H4 (cell line): ENCODE measurements around the gene PANX2. TPM values are rescaled to one million over a fixed set of nuclear protein-coding genes. Genes with fewer than 3 reads are reported as not detected.

Source experiments
- DNase-seq: peaks from one replicate; pipeline ENCODE4 v3.0.0-alpha.2; 2015; ENCODE audit warnings: low spot score
- total RNA-seq: library from RNA; depleted of rRNA; stranded (reverse); fragments of >200 nt; shearing (Covaris generic); gene quantifications from 2 replicates; pipeline ENCODE4 v1.2.3, GENCODE V29; 2014

The PANX2 gene
- total RNA-seq, 1 experiment from 2014 or later: 4.4 TPM

DNA sequence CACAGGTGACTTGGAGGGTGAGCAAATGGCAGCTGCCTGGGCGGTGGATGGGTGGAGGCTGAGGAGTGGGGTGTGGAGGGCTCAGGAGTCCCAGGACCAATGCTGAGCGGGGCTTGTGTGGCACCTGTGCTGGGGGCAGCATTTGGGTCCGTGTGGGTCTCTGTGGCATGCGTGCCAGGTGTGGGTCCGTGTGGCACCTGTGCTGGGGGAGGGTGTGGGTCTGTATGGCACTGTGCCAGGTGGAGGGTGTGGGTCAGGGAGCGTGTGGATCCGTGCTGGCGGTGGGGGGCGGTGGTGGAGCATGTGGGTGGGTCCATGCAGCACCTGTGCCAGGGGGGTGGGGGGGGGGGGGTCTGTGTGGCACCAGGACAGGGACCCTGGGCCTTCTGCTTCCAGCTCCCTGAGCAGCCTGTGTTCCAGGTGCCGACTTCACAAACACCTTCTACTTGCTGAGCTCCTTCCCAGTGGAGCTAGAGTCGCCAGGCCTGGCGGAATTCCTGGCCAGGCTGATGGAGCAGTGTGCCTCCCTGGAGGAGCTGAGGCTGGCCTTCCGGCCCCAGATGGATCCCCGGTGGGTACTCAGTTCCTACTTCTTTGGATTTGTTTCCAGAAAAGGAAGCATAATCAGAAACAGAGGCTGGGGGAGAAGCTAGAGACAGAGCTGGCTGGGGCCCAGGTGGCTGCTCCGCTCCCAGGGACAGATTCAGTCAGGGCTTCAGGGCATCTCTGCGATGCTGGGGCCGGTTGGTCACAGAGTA, 44.9 kb downstream of the PANX2 start:
- DNase-seq: no peak

DNA sequence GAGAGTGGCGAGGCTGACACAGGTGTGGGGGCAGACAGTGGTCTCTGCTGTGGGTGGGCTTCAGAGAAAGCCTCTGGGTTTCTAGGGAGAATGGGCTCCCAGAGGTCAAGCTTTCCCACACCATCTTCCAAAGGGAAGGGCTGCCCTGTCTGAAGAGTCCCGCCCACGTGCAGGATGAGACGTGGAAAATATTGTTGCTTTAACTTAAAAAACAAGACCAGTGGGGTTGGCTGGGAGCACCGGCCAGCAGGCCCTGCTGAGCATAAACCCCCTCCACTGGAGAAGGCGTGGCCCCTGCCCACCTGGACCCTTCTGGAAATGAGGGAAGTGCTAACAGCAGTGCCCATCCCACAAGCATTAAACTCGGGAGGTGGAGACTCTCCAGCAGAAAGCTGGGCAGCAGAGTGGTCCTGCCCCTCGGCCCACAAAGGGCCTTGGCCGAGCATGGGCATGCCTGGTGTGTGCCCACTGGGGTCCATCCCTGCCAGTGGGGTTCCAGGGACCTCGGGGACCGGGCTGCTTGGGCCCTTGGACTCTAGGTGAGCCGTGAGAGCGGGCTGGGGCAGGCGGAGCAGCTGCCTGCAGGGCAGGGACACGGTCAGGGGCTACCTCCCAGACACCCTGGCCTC, 45.6 kb downstream of the PANX2 start:
- DNase-seq: no peak

DNA sequence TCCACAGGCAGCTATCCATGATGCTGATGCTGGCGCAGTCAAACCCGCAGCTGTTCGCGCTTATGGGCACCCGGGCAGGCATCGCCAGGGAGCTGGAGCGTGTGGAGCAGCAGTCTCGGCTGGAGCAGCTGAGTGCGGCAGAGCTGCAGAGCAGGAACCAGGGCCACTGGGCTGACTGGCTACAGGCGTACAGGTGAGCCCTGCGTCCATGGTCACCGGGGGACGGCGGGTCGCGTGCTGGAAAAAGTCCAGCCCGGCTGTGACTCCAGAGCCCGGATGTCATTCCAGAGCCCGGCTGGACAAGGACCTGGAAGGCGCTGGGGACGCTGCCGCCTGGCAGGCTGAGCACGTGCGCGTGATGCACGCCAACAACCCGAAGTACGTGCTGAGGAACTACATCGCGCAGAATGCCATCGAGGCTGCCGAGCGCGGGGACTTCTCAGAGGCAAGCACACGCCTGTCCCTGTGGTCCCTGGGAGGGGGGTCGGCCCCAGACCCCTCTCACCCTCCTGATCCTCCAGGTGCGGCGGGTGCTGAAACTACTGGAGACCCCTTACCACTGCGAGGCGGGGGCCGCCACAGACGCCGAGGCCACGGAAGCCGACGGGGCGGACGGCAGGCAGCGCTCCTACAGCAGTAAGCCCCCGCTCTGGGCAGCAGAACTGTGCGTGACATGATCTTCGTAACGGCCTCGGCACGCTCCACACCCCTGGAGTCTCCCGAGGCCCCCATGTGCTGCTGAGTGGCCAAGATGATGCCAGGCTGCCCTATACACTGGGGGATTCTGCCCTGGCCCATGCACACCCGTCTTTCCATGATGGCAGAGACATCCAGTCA, 46.4 kb downstream of the PANX2 start:
- no peak for DNase-seq

DNA sequence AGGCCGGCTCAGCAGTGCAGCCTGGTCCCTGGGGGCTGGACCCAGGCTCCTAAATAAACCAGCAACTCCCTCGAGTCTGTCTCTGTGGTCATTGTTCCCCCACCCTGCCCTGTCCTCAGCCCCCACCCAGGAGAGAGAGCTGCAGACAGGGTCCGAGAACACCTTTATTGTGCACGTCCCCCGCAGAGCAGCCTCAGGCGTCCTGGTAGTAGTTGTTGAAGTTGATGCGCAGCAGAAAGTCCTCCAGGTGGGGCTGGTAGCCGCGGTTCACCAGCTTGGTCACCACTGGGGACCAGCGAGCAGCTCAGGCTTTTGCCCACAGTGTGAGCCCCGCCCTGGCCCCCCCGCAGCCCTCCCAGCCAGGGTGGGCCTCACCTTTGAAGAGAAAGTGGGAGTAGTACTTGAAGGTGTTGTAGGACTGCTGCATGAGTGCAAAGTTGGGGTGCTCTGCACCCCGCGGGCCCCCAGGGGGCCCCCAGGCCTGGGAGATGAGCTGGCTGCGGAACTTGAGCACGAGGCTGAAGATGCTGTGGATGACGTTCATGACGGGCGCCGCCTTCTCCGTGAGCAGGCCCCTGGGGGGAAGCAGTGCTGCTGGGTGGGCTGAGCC, 47.1 kb downstream of the PANX2 start:
- DNase-seq: no peak

DNA sequence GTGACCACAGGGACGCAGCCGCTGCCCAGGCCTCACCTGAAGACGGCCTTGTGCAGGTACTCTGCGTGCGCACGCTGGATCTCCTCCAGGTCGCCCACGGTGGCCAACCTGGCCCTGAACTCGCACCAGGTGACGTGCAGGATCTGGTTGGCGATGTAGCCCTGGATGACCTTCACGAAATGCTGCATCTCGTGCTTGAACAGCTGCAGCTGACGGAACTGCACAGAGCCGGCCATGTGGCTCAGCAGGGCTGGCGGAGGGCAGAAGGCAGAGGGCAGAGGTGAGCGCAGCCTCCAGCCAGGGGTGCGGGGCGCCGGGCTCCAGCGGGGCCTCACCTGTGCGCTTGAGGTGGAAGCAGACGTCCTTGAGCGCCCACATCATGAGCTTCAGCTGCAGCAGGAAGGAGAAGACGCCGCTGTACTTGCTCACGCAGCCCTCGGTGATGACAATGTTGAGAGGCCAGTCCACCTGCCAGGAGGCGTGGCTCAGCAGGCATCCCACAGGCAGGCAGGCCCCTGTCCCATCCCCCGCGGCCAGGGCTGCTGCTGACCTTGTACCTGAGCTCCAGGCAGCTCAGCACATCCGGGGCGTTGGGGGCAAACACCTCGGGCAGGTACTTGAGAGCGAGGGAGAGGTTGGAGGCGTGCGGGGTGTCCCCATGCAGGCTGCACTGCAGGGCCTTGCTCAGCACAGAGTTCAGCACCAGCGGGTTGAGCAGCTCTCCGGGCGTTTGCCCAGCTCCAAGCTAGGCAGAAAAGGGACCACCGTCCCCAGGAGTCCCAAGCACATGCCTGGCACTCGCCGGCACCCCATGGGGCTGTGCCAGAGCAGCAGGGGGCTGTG, 47.8 kb downstream of the PANX2 start:
- DNase-seq: no peak

DNA sequence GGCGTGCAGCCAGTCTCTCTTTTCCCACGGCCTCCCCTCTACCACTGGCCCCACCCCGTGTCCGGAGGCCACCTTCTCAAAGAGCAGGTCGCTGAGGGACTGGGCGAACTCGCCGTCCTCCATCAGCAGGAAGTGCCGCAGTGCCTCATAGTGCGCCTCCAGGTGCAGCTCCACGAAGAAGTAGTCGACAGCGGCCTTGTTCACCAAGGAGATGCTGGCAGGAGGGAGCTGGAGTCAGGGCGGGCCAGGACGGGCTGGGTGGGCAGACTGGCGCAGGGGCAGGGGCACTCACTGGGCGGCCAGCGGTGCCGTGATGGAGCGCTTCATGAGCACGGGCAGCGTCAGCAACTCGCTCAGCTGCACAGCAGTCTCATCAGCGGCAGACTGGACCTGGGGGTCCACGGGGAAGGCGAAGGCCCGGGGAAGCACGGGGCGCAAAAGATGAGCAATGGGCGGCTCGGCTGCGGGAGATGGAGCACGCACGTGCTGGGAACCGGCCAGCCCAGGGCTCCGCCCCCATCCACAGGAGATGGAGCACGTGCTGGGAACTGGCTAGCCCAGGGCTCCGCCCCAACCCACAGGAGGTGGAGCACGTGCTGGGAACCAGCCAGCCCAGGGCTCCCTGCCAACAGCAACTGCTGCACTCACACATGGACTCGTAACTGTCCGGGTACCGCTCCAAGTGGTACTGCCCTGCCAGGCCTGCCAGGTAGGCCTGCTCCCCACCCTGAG, 48.6 kb downstream of the PANX2 start:
- peak; percentile 47 for DNase-seq

DNA sequence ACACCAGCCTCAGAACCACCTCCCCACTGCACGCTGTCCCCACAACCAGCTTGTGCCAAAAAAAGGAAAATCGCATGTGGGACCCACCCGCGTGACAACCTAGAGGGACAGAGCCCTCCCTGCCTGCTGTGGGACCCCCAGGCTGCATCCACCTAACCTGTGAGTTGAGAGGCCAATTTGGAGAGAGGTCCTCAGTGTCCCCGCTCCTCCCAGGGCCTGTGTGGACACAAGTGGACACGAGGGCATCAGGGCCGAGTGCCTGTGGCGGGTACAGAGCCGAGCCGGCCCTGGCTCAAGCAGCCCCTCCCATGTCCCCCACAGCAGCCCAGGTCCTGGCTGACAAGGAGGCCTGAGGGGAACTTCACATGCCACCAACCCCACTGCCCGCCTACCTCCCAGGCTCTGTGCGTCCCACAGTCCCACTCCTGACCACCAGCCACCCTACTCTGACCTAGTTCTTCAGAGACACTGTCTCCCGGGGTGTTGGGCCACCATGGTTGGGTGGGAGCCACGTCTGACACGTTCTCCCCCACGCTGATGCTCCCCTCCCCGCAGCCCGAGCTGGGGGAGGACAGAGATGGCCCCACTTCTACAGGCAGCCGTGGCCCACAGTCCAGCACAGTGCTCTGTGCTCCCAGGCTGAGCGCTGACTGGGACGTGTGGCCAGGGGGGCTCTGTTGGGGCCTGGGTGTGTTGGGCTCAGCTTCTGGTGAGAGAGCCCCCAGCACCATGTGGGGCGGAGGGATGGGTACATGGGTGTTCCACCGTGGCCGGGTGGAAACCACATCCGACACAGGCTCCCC, 49.5 kb downstream of the PANX2 start:
- DNase-seq: no peak

DNA sequence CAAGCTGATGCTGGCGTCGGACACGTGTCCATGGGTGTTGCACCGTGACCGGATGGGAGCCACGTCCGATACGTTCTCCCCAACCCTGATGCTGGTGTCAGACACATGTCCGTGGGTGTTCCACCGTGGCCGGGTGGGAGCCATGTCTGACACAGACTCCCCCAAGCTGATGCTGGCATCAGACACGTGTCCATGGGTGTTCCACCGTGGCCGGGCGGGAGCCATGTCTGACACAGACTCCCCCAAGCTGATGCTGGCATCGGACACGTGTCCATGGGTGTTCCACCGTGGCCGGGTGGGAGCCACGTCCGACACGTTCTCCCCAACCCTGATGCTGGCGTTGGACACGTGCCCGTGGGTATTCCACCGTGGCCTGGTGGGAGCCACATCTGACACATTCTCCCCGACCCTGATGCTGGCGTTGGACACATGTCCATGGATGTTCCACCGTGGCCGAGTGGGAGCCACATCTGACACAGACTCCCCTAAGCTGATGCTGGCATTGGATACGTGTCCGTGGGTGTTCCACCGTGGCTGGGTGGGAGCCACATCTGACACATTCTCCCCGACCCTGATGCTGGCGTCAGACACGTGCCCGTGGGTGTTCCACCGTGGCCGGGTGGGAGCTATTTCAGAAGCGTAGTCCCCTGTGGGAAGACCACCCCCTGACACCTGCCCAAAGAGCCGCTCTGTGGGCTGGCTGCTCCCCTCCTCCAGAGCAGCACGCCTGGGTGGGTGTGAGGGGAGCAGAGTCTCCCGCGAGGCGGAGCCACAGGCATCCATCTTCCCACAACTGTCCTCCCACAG, 50.3 kb downstream of the PANX2 start:
- no peak for DNase-seq

DNA sequence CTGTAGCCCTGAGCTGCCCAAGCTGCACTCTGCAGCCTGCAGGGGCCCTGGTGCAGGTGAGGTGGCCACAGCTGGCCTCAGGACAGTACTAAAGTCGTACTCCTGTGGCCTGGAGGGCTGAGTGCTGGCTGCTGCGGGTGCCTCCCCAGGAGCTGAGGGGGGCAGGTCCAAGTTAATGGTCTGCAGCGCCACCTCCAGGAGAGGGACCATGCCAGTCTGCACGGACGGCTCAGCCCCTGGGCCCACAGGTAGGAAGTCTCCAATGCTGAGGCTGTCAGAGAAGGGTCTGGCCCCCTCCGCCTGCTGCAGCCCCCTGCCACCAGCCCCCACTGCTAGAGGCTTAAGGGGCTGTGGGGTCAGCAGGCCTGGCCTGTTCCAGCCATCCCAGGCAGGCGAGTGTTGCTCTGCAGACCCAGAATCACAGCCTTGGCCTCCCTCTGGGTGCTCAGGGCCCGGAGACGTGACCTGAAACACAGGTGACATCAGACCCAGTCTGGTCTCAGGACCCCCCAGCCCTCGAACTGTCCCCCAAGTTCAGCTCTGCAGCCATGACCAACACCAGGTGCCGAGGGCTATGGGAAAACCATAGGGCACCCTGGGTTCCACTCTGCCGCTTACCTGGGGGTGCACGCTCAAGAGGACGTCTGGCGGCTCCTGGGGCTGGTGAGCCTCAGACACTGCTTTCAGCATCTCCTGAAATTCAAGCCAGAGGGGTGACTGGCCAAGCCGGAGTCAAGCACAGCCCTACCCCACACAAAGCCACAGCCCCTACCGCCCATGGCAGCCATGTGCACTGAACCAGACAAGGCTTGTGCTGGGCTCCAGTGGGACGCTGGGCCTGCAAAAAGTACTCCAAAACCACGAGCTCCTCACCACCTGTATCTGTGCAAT, 51.1 kb downstream of the PANX2 start:
- no peak for DNase-seq

DNA sequence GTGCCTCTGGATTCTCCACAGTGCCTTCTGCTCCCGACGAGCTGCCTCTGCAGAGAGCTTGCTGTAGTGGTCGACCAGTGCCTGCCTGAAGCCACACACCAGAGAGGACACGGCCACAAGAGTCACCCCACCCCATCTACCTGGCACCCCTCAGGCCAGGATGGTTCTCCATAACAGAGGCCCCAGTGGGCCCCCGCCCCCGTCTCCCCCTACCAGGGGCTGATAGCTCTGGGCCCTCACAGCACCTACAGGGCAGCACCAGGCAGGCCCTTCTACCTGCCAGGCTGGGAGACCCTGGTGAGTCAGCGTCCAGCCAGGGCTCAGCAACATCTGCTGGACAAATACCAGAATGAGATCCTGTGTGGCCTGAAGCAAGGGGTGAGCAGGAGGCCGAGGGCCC, 52.0 kb downstream of the PANX2 start:
- no peak for DNase-seq

DNA sequence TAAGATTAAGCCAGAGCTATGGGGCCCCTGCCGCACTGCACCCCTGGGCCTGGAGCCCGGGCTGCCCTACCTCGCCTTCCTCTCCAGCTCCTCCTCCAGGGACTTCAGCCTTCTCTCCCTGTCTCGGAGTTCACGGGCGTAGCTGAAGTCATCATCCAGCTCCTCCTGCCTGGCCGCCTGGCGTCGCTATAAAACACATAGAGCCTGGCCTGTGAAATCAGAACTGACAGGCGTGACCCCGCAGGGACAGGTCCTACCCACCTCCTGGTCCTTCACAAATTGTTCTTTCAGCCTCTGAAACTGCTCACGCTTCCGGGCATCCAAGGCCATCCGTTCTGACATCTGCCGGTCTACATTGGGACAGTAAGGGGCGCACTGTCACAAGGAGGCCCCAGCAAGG, 53.5 kb downstream of the PANX2 start:
- no peak for DNase-seq

DNA sequence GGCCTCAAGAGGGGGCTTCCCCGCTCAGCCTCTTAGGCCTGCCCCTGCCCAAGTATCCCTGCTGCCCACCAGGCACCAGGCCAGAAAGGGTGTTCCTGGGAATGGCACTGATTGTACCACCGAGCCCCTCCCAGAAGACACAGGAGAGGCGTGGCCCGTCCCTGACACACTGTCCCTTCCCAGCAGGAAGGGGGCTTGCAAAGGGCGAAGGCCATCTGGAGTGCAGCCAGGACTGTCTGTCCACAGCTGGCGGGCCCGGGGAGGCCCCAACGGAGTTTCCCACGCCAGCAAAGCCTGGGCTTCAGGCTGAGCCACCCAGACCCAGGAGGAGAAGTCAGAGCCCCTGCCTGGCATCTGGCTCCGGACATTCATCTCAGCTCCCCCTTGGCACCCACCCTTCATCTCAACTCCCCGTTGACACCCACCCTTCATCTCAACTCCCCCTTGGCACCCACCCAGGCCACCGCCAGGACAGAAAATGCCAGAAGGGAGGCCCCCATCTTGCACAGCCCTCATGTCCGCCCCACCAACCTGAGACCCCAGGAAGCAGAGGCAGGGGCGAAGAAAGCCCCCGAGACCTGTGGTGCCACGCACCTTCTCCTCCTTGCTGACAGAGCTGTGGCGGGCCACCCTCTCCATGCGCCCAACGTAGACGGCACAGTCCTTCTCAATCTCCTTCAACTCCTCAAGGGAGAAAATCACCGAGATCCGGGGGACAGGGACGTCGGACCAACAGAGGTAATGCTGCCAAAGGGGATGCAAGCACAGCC, 54.9 kb downstream of the PANX2 start:
- no peak for DNase-seq

DNA sequence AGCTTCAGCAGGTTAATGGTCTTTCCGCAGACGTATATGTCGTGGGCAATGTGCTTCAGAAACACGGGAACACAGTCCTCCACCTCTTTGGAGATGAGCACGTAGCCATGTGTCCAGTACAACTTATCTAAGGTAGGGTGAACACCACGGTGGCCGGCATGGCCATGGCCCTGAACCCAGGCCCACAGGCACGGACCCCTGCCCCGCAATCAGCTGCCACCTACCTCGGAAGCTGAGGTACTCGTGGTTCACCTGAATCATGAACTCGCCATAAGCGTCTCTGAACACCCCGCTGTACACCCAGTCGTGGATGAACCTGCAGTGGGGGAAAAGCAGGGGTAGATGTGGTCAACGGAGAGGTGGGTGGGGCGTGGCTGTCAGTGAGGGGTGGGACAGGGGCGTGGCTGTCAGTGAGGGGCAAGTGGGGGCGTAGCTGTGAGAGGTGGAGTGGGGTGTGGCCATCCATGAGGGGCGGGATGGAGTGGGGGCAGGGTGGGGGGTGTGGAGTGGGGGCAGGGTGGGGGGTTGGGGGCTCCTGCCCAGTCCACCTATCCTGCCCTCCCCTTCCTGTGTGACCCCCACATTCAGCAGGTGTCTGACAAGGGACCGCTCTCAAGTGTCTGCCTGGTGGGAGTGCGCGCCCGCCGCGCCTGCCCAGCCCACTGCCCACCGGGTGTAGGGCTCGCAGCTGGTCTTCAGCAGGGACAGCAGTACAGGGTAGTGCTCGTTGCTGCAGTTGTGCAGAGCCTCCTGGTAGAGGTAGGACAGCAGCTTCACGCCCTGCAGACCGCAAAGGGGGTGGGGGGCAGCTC, 55.7 kb downstream of the PANX2 start:
- DNase-seq: no peak

DNA sequence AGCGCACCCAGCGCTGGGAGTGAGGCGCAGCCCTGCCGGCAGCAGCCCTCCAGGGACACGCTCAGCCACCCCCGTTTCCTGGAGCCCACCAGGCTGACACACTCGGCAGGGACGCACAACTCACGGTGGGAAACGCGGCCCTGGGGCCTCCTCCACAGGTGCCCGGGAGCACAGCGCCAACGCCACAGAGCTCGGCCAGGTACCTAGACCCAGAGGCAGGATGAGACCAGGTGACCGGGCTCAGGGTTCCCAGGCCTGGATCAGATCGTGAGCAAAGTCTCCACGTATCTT, 56.3 kb downstream of the PANX2 start:
- DNase-seq: no peak

DNA sequence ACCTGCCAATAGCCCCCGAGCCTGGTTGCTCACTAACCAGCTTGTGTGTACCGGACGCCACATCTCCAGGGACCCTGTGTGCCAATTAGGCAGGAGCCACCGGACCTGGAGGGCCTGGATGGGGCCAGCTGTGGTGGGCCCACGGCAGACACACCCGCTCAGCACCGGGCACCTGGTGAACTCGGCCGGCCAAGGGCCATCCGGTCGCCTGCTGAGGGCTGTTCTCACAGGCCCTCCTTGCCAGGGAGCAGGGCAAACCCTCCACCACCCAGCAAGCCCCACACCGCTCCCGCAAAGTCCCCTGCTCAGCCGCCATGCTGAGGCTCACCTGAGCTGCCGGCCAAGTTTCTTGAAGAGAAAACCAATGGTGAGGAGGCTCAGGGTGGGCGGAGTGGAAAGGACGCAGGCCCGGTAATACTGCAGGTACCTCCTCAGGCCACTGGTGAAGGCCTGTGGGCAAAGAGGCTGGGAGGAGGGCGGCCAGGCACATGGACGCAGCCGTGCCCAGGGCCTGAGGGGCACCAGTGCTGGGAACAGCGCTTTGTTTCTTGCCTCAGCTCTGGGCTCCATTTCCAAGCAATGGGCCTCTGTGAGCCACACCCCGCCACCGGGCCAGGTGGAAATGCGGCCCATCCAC, 57.2 kb downstream of the PANX2 start:
- DNase-seq: no peak

DNA sequence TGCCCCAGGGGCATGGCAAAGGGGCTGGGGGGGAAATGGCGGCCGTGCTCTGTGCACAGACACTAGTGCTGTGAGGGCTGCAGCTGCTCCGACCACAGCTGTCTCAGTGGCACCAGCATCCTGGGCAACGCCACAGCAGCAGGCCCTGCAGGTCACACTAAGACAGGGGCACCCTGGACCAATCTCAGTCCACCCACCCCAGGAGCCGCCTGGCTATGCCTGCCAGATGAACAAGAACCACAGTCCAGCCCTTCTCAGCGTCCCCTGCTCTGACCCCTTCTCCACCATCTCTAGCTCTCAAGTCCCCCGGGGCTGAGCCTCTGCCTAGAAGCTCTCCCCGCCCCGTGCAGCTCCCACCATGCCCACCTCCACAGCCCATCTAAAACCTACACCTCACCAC, 57.8 kb downstream of the PANX2 start:
- no peak for DNase-seq
